Gastroesophageal sphincter (tissue), 4 donors: ENCODE data around the gene PREX1. TPM values are rescaled to one million over a fixed set of nuclear protein-coding genes. Genes with fewer than 3 reads are reported as not detected.
A peak's percentile ranks its signal among the peaks of the same experiment; 100 is the strongest.

ENCODE experiments used
- ATAC-seq: fragments of 150-250 bp; one replicate; pipeline ENCODE4 v1.9.1; 2016; ENCODE audit warnings: mild to moderate bottlenecking, moderate library complexity
- H3K27ac ChIP-seq, 4 donors: fragments of 200-600 bp; sonication (generic) in 3 of 4; 1 replicate in 3 of 4; 2 replicates in 1 of 4; pipeline ENCODE4 v1.5.1; 2016 to 2019
- H3K27me3 ChIP-seq: fragments of 200-600 bp; sonication (generic); one replicate; pipeline ENCODE4 v1.5.1; 2019
- H3K36me3 ChIP-seq, 2 donors: fragments of 200-600 bp; sonication (generic); one replicate each; pipeline ENCODE4 v1.5.1; 2019; ENCODE audit warnings: control low read depth in 1 of 2
- H3K4me1 ChIP-seq, 3 donors: fragments of 200-600 bp; sonication (generic); 1 replicate in 2 of 3; 2 replicates in 1 of 3; pipeline ENCODE4 v1.5.1; 2016 to 2019; ENCODE audit warnings: control low read depth in 2 of 3
- H3K4me3 ChIP-seq, 2 donors: fragments of 200-600 bp; sonication (generic); one replicate each; pipeline ENCODE4 v1.5.1; 2019; ENCODE audit warnings: mild to moderate bottlenecking in 1 of 2, moderate library complexity in 1 of 2
- H3K9me3 ChIP-seq, 3 donors: fragments of 200-600 bp; sonication (generic); one replicate each; pipeline ENCODE4 v1.5.1; 2017 to 2019; ENCODE audit warnings: control low read depth in 2 of 3
- CTCF ChIP-seq, 4 experiments: fragments of 200-600 bp in 2 of 4; fragments of 450-650 bp in 2 of 4; sonication (generic) in 1 of 4; IDR thresholded peaks; one replicate each; pipeline ENCODE4 v1.5.1; 2017 to 2019; ENCODE audit warnings: antibody characterized with exemption in 4 of 4, mild to moderate bottlenecking in 2 of 4, moderate library complexity in 2 of 4
- EP300 ChIP-seq: sonication (generic); formaldehyde crosslinking; IDR thresholded peaks from one replicate; pipeline ENCODE4 v1.6.1; 2017; ENCODE audit warnings: antibody characterized with exemption, mild to moderate bottlenecking
- POLR2A ChIP-seq, 2 donors: fragments of 450-650 bp; IDR thresholded peaks; one replicate each; pipeline ENCODE4 v1.6.1; 2017; ENCODE audit warnings: antibody characterized with exemption in 2 of 2, mild to moderate bottlenecking in 2 of 2, moderate library complexity in 1 of 2
- POLR2AphosphoS5 ChIP-seq: sonication (generic); formaldehyde crosslinking; IDR thresholded peaks from one replicate; pipeline ENCODE4 v1.6.1; 2017; ENCODE audit warnings: antibody characterized with exemption
- WGBS, 2 donors: methylation state at CpG; one replicate each; pipeline ENCODE4 v1.1.5; 2018; ENCODE audit warnings: low coverage in 1 of 2; 5-methylcytosine and 5-hydroxymethylcytosine counted together
- total RNA-seq, 4 donors: library from RNA; depleted of rRNA; stranded (reverse); fragments of >200 nt; gene quantifications; one replicate each; pipeline ENCODE4 v1.1.0, GENCODE V29; 2016

The PREX1 gene
- total RNA-seq, 4 donors from 2014 or later = 16.3 to 35.7 (median 20.0) TPM

- peaks cover 0 to 10% of the 10 kb centered on the region in 2 donors for H3K36me3 ChIP-seq
- no peak overlapping the region for H3K4me3 ChIP-seq
- peak; percentile 29 for ATAC-seq
- peak overlapping the region in 3 of 4 donors; percentile 72 to 77 (median 76) for H3K27ac ChIP-seq
- peaks cover 0 to 56% (median 9%) of the 10 kb centered on the region in 3 donors for H3K4me1 ChIP-seq
- no peak for TF ChIP-seq POLR2AphosphoS5
- no peak for TF ChIP-seq EP300
- TF ChIP-seq CTCF (IDR thresholded peaks at IDR 0.05) = no peak
- no peak for TF ChIP-seq POLR2A (IDR thresholded peaks at IDR 0.05)
- peaks cover 0 to 11% (median 0%) of the 10 kb centered on the region in 3 donors for H3K9me3 ChIP-seq
- H3K27me3 ChIP-seq = no peaks in the 10 kb centered on the region
- WGBS, 2 donors = 58% methylated on average over 8 of the region's 29 CpGs; no CpG with 5 or more reads in 1 of the 2 donors
These were observed 104.2 kb downstream of the PREX1 start for GRCh38 chr20:48723308-48724264.

GRCh38 chr20:48722737-48723191 lies 105.0 kb downstream of the PREX1 start:
- Histone ChIP-seq H3K36me3 (peaks cover 0 to 6% of the 10 kb centered on the region in 2 donors), H3K9me3 (peaks cover 0 to 11% (median 0%) of the 10 kb centered on the region in 3 donors), H3K4me1 (peaks cover 0 to 60% (median 9%) of the 10 kb centered on the region in 3 donors), H3K27ac (peak overlapping the region; percentile 23 to 77 (median 74)), H3K27me3 (no peaks in the 10 kb centered on the region), H3K4me3 (no peak overlapping the region)
- WGBS, 2 donors = no CpG with 5 or more reads among the region's 8 CpGs
- no peak for ATAC-seq
- TF ChIP-seq CTCF (IDR thresholded peaks at IDR 0.05) (no peak), POLR2A (IDR thresholded peaks at IDR 0.05) (no peak), POLR2AphosphoS5 (peak; percentile 50)

- Histone ChIP-seq H3K9me3 (peaks cover 0 to 11% (median 0%) of the 10 kb centered on the region in 3 donors), H3K27me3 (no peaks in the 10 kb centered on the region), H3K4me3 (no peak overlapping the region), H3K36me3 (peaks cover 0 to 6% of the 10 kb centered on the region in 2 donors), H3K27ac (peak overlapping the region; percentile 23 to 77 (median 74)), H3K4me1 (peaks cover 0 to 64% (median 9%) of the 10 kb centered on the region in 3 donors)
- WGBS, 2 donors = 59 to 73% methylated on average over 10 to 12 of the region's 14 CpGs
- no peak for ATAC-seq
- TF ChIP-seq POLR2AphosphoS5 (peak; percentile 9), EP300 (no peak)
These were observed 105.6 kb downstream of the PREX1 start for GRCh38 chr20:48722002-48722731.

GRCh38 chr20:48721324-48722001 lies 106.3 kb downstream of the PREX1 start:
- no peak for ATAC-seq
- Histone ChIP-seq H3K4me1 (peaks cover 0 to 63% (median 9%) of the 10 kb centered on the region in 3 donors), H3K4me3 (no peak overlapping the region), H3K9me3 (peaks cover 0 to 11% (median 0%) of the 10 kb centered on the region in 3 donors), H3K27me3 (no peaks in the 10 kb centered on the region), H3K36me3 (peaks cover 0 to 6% of the 10 kb centered on the region in 2 donors), H3K27ac (peak overlapping the region in 3 of 4 donors; percentile 72 to 77 (median 76))
- TF ChIP-seq CTCF (IDR thresholded peaks at IDR 0.05) = no peak
- 53 to 85% methylated on average over 9 of the region's 9 CpGs for WGBS, 2 donors
